ENCODE data around the gene CENPE. TPM values are rescaled to one million over a fixed set of nuclear protein-coding genes. Genes with fewer than 3 reads are reported as not detected.

Gene CENPE
- total RNA-seq, 1 experiment from 2014 or later: 38.1 TPM

DNA sequence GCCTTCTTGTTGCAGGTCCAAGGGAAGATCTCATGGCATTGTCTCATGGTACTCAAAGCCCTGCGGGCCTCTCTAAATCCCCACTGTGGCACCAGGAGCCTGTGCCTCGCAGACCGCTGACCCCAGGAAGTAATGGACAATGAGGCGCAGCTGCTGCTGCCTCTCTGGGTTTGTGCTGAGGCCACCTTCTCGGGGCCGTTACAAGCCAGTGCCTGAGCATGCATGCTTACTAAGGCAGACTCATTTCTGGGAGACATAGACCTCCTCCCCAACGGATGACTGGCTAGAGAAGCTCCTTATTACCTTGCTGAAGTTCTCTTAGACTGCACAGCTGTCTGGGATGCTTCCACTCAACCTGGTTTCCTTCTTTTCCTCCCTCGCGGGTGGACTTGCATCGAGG lies 99.8 kb downstream of the CENPE start:
- Histone ChIP-seq H3K23me2 (ENCODE audit: insufficient read length, low read depth, low read length, poor library complexity, severe bottlenecking) (no peaks in the 10 kb centered on the region), H2AK5ac (ENCODE audit: insufficient read length, low read length) (no peak overlapping the region), H3K27ac (ENCODE audit: insufficient read length, low read depth, low read length) (no peak overlapping the region), H3K79me1 (ENCODE audit: insufficient read depth, low read depth, low read length, poor library complexity, severe bottlenecking) (no peaks in the 10 kb centered on the region), H4K20me1 (ENCODE audit: control insufficient read depth, insufficient read depth, insufficient read length) (no peaks in the 10 kb centered on the region), H3K27me3 (ENCODE audit: insufficient read depth, low read length) (no peaks in the 10 kb centered on the region), H3T11ph (ENCODE audit: low read length) (no peak overlapping the region), H3K79me2 (ENCODE audit: insufficient read depth, low read length) (no peaks in the 10 kb centered on the region), H3K23ac (ENCODE audit: insufficient read length, low read depth, low read length) (no peak overlapping the region), H3K4ac (ENCODE audit: low read depth, low read length) (no peak overlapping the region), H3K18ac (ENCODE audit: insufficient read length, low read depth, low read length) (no peak overlapping the region), H2BK120ac (ENCODE audit: low read depth, low read length, poor library complexity, severe bottlenecking) (no peak overlapping the region), H4K91ac (ENCODE audit: insufficient read length, low read depth, low read length) (no peak overlapping the region), H3K9me3 (ENCODE audit: control insufficient read depth, low read depth, low read length) (no peaks in the 10 kb centered on the region), H3K56ac (ENCODE audit: insufficient read length, low read depth, low read length) (no peak overlapping the region), H2AFZ (ENCODE audit: low read length) (no peak overlapping the region), H3K9ac (ENCODE audit: extremely low read depth, insufficient read length, low read length) (no peak overlapping the region), H3K4me1 (ENCODE audit: insufficient read depth, low read length) (0 out of 2 replicates have a peak, but pooled peaks cover 3% of the 10 kb centered on the region), H4K5ac (ENCODE audit: insufficient read length, low read depth, low read length) (no peak overlapping the region), H2BK20ac (ENCODE audit: low read depth, low read length, poor library complexity, severe bottlenecking) (no peak overlapping the region), H2BK15ac (ENCODE audit: low read depth, low read length) (no peak overlapping the region), H2BK5ac (ENCODE audit: insufficient read length, low read length) (no peak overlapping the region), H3K4me2 (ENCODE audit: insufficient read depth, insufficient read length, low read length) (peak overlapping the region; percentile 47), H3K14ac (ENCODE audit: insufficient read depth, low read length) (no peak overlapping the region), H4K8ac (replicated peaks; ENCODE audit: insufficient read length, low read depth, low read length) (no peak overlapping the region), H2BK12ac (ENCODE audit: insufficient read length, low read depth, low read length) (no peak overlapping the region)
- no CpG with 5 or more reads among the region's 10 CpGs for WGBS (ENCODE audit: extremely low coverage, insufficient read length, low lambda C conversion rate)
- TF ChIP-seq, protein P1, sequence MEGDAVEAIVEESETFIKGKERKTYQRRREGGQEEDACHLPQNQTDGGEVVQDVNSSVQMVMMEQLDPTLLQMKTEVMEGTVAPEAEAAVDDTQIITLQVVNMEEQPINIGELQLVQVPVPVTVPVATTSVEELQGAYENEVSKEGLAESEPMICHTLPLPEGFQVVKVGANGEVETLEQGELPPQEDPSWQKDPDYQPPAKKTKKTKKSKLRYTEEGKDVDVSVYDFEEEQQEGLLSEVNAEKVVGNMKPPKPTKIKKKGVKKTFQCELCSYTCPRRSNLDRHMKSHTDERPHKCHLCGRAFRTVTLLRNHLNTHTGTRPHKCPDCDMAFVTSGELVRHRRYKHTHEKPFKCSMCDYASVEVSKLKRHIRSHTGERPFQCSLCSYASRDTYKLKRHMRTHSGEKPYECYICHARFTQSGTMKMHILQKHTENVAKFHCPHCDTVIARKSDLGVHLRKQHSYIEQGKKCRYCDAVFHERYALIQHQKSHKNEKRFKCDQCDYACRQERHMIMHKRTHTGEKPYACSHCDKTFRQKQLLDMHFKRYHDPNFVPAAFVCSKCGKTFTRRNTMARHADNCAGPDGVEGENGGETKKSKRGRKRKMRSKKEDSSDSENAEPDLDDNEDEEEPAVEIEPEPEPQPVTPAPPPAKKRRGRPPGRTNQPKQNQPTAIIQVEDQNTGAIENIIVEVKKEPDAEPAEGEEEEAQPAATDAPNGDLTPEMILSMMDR (conservative IDR thresholded peaks at IDR 0.05): no peak
- H3K27ac Mint-ChIP-seq: no peak overlapping the region
- no peak for DNase-seq
- peak overlapping the region; percentile 28 to 79 for H3K4me3 Mint-ChIP-seq
- H3K4me1 Mint-ChIP-seq: peaks cover 14 to 15% of the 10 kb centered on the region in 2 experiments
- H3K27me3 Mint-ChIP-seq (ENCODE audit: low read depth): no peaks in the 10 kb centered on the region
- peaks cover 0 to 4% (median 3%) of the 10 kb centered on the region in 3 experiments; a peak in 1 of 7 replicates for H3K36me3 Mint-ChIP-seq (ENCODE audit: insufficient read depth in 1 of 3, low read depth in 3 of 3)
- no peaks in the 10 kb centered on the region for H3K9me3 Mint-ChIP-seq

All from H9 (cell line).